GM12875 (cell line): ENCODE results near the gene FLRT2.

ENCODE experiments used
- H3K4me3 ChIP-seq: one replicate; pipeline ENCODE4 v1.5.1; 2011; ENCODE audit warnings: low read depth, low read length, control low read depth
- CTCF ChIP-seq: IDR thresholded peaks from 2 replicates; pipeline ENCODE4 v1.5.1; 2011; ENCODE audit warnings: low read depth, mild to moderate bottlenecking, control low read depth, inconsistent platforms, low read length, moderate library complexity, borderline replicate concordance; ENCODE audit not compliant: insufficient read depth

Gene FLRT2

GRCh38 chr14:85508863-85509262 is 21.1 kb upstream of the FLRT2 start:
- no peak for TF ChIP-seq CTCF
- H3K4me3 ChIP-seq, result no peak overlapping the region

GRCh38 chr14:85512451-85512850 is 17.5 kb upstream of the FLRT2 start:
- TF ChIP-seq CTCF, result no peak
- H3K4me3 ChIP-seq, result no peak overlapping the region

- TF ChIP-seq CTCF, result no peak
- H3K4me3 ChIP-seq, result no peak overlapping the region
These were observed 15.5 kb upstream of the FLRT2 start for GRCh38 chr14:85514487-85514886.

- H3K4me3 ChIP-seq, result no peak overlapping the region
- TF ChIP-seq CTCF, result no peak
These were observed 13.5 kb upstream of the FLRT2 start for GRCh38 chr14:85516239-85517113.

- no peak overlapping the region for H3K4me3 ChIP-seq
- no peak for TF ChIP-seq CTCF
These were observed 12.7 kb upstream of the FLRT2 start for GRCh38 chr14:85517114-85517688.

- no peak overlapping the region for H3K4me3 ChIP-seq
- no peak for TF ChIP-seq CTCF
These were observed 10.2 kb upstream of the FLRT2 start for GRCh38 chr14:85519661-85520305.
